Hypothalamus (tissue), 51 donors: Measurements from ENCODE around the gene SHFL.
A peak's percentile ranks its signal among the peaks of the same experiment; 100 is the strongest.

ENCODE experiments used
- DNase-seq, 51 donors: peaks; one replicate each; lab custom pipeline; 2025; lab: John Stamatoyannopoulos, UW

The SHFL gene

GRCh38 chr19:10087296-10088061 lies 1.4 kb downstream of the SHFL start:
- DNase-seq = no peak

- DNase-seq = no peak
These were observed 2.9 kb downstream of the SHFL start for GRCh38 chr19:10088949-10089554.

- DNase-seq = no peak
These were observed 3.8 kb downstream of the SHFL start for GRCh38 chr19:10089801-10090375.

- no peak for DNase-seq
These were observed 5.2 kb downstream of the SHFL start for GRCh38 chr19:10091370-10091687.

- DNase-seq = no peak
These were observed 6.0 kb downstream of the SHFL start for GRCh38 chr19:10091895-10092641.

GRCh38 chr19:10092648-10093294 lies 6.7 kb downstream of the SHFL start:
- DNase-seq = no peak

GRCh38 chr19:10093295-10094186 lies 7.4 kb downstream of the SHFL start:
- DNase-seq = no peak

GRCh38 chr19:10095622-10095947 lies 9.5 kb downstream of the SHFL start:
- peak in 1 of 51 donors; percentile 52 for DNase-seq

GRCh38 chr19:10095948-10096614 lies 10.0 kb downstream of the SHFL start:
- peak; percentile 35 to 91 (median 78) for DNase-seq

- DNase-seq = peak in 6 of 51 donors; percentile 38 to 66 (median 42)
These were observed 10.5 kb downstream of the SHFL start for GRCh38 chr19:10096615-10096963.

- no peak for DNase-seq
These were observed 14.2 kb downstream of the SHFL start for GRCh38 chr19:10100163-10100785.

GRCh38 chr19:10102787-10103236 lies 16.7 kb downstream of the SHFL start:
- no peak for DNase-seq

- DNase-seq = no peak
These were observed 18.0 kb downstream of the SHFL start for GRCh38 chr19:10104130-10104513.

GRCh38 chr19:10104665-10105508 lies 18.8 kb downstream of the SHFL start:
- DNase-seq = no peak

GRCh38 chr19:10105509-10106099 lies 19.5 kb downstream of the SHFL start:
- no peak for DNase-seq

GRCh38 chr19:10106100-10106936 lies 20.2 kb downstream of the SHFL start, which contains the start of gene PPAN:
TSS of gene PPAN (plus strand) at chr19:10106362. CDS start at chr19:10106395, 33 bp downstream.
- peak; percentile 77 to 98 (median 96) for DNase-seq

- DNase-seq = no peak
These were observed 21.1 kb downstream of the SHFL start for GRCh38 chr19:10107254-10107653.
